ENCODE results near the gene KRT14.
"Not testable (repeated sequence)": the region's sequence is repeated elsewhere in the genome, so short reads cannot be mapped to it uniquely, and the experiment has no call there.

KRT14 gene

GRCh38 chr17:41580244-41580575 lies 6.5 kb downstream of the KRT14 start:
- in situ Hi-C loops (cut with MboI; ENCODE audit: low sequenced_read_pairs), result no loop called here

GRCh38 chr17:41579484-41580243 lies 7.0 kb downstream of the KRT14 start:
- in situ Hi-C loops (cut with MboI; ENCODE audit: low sequenced_read_pairs), result no loop called here

GRCh38 chr17:41578971-41579370 lies 7.7 kb downstream of the KRT14 start:
- in situ Hi-C loops (cut with MboI; ENCODE audit: low sequenced_read_pairs), result no loop called here

GRCh38 chr17:41578538-41578937 lies 8.2 kb downstream of the KRT14 start:
- in situ Hi-C loops (cut with MboI; ENCODE audit: low sequenced_read_pairs), result no loop called here

- in situ Hi-C loops (cut with MboI; ENCODE audit: low sequenced_read_pairs), result not testable (repeated sequence)
Observed at GRCh38 chr17:41576740-41577139, 10.0 kb downstream of the KRT14 start.

- in situ Hi-C loops (cut with MboI; ENCODE audit: low sequenced_read_pairs), result no loop called here
Observed at GRCh38 chr17:41575336-41575735, 11.4 kb downstream of the KRT14 start.

GRCh38 chr17:41571561-41572434 lies 14.9 kb downstream of the KRT14 start, which contains the start of gene KRT9:
KRT9 (minus strand) TSS chr17:41572059; CDS start chr17:41571992, 67 bp downstream.
- in situ Hi-C loops (cut with MboI; ENCODE audit: low sequenced_read_pairs), result no loop called here

GRCh38 chr17:41567317-41567716 lies 19.4 kb downstream of the KRT14 start:
- in situ Hi-C loops (cut with MboI; ENCODE audit: low sequenced_read_pairs), result no loop called here

- in situ Hi-C loops (cut with MboI; ENCODE audit: low sequenced_read_pairs), result no loop called here
Observed at GRCh38 chr17:41565338-41565737, 21.4 kb downstream of the KRT14 start.

GRCh38 chr17:41563607-41564170 lies 23.0 kb downstream of the KRT14 start:
- in situ Hi-C loops (cut with MboI; ENCODE audit: low sequenced_read_pairs), result no loop called here

GRCh38 chr17:41561554-41561953 lies 25.1 kb downstream of the KRT14 start:
- in situ Hi-C loops (cut with MboI; ENCODE audit: low sequenced_read_pairs), result no loop called here

GRCh38 chr17:41559548-41559947 lies 27.1 kb downstream of the KRT14 start:
- in situ Hi-C loops (cut with MboI; ENCODE audit: low sequenced_read_pairs), result no loop called here

GRCh38 chr17:41556931-41557330 lies 29.8 kb downstream of the KRT14 start:
- in situ Hi-C loops (cut with MboI; ENCODE audit: low sequenced_read_pairs), result no loop called here

- in situ Hi-C loops (cut with MboI; ENCODE audit: low sequenced_read_pairs), result no loop called here
Observed at GRCh38 chr17:41556306-41556705, 30.4 kb downstream of the KRT14 start.

- in situ Hi-C loops (cut with MboI; ENCODE audit: low sequenced_read_pairs), result no loop called here
Observed at GRCh38 chr17:41555105-41555887, 31.4 kb downstream of the KRT14 start.

GRCh38 chr17:41553987-41554680 lies 32.6 kb downstream of the KRT14 start:
- in situ Hi-C loops (cut with MboI; ENCODE audit: low sequenced_read_pairs), result no loop called here

GRCh38 chr17:41553176-41553575 lies 33.5 kb downstream of the KRT14 start:
- in situ Hi-C loops (cut with MboI; ENCODE audit: low sequenced_read_pairs), result no loop called here

- in situ Hi-C loops (cut with MboI; ENCODE audit: low sequenced_read_pairs), result no loop called here
Observed at GRCh38 chr17:41552455-41552854, 34.2 kb downstream of the KRT14 start.

GRCh38 chr17:41551365-41551764 lies 35.3 kb downstream of the KRT14 start:
- in situ Hi-C loops (cut with MboI; ENCODE audit: low sequenced_read_pairs), result no loop called here

- in situ Hi-C loops (cut with MboI; ENCODE audit: low sequenced_read_pairs), result loop anchor here (5.0 kb wide), 1 partner anchor 42 kb away; the partner anchor contains the start of gene KRT13
Observed at GRCh38 chr17:41549596-41550039, 37.1 kb downstream of the KRT14 start.

All from HL-60/S4 treated with phorbol 12-myristate 13-acetate at 8.2 ng/mL for 4 days and 3 days (cell line).